ENCODE measurements around the gene PI3. TPM values are rescaled to one million over a fixed set of nuclear protein-coding genes. Genes with fewer than 3 reads are reported as not detected.
"Not testable (repeated sequence)": the region's sequence is repeated elsewhere in the genome, so short reads cannot be mapped to it uniquely, and the experiment has no call there.

Gene PI3, protein sequence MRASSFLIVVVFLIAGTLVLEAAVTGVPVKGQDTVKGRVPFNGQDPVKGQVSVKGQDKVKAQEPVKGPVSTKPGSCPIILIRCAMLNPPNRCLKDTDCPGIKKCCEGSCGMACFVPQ
- not detected for total RNA-seq

DNA sequence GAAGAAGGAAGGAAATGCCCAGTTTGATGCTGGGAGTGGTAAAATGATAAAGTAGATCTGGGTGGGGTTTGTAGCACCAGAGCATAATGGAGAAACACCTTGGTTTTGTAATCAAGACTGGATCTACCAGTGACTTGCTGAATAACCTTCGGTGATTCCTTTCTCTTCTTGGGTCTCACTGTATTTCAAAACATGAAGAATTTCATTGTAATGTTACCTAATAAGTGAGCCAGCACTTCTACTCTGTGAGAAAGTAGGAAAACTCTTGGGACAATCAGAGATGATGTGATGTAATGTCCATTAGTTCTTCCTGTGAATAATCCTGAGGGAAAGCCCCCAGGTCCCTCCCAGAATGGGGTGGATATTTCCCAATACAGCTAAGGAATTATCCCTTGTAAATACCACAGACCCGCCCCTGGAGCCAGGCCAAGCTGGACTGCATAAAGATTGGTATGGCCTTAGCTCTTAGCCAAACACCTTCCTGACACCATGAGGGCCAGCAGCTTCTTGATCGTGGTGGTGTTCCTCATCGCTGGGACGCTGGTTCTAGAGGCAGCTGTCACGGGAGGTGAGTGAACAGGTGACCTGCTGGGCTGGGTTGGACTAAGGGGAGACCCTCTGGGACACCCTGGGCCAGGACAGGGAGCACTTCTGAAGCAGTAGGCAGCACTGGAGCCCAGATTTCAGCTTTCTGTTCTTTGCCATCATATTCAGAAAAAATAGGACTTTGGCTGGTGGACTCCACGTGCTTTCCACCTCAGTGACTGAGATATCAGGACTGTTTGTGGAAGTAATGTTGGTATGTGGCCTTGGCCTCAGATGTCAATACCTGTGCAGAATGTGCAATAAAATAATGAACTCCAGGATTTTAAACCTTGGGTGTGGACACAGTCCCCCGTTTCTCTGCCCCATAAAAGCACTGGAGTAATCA lies at the start of gene PI3:
PI3 (plus strand) TSS at position 469 of the 931 bp plus-strand sequence; CDS start at position 490, 21 bp downstream.
- Histone ChIP-seq H3K36me3 (no peaks in the 10 kb centered on the region), H3K27me3 (no peaks in the 10 kb centered on the region), H3K27ac (no peak within 1 kb of the TSS), H3K4me1 (no peaks in the 10 kb centered on the region), H3K9me3 (no peaks in the 10 kb centered on the region), H3K4me3 (no peak within 1 kb of the TSS)
- intact Hi-C loops (cut with DNase I; ENCODE audit: low total_unique reads), result no loop called here
- no peak for TF ChIP-seq CTCF (IDR thresholded peaks at IDR 0.05)
- TF ChIP-seq POLR2A (IDR thresholded peaks at IDR 0.05), result no peak
- DNase-seq, result no peak

GRCh38 chr20:45128099-45128498 lies 46.6 kb upstream of the PI3 start:
- intact Hi-C loops (cut with DNase I; ENCODE audit: low total_unique reads), result no loop called here
- Histone ChIP-seq H3K4me1 (no peaks in the 10 kb centered on the region), H3K4me3 (no peak overlapping the region), H3K27ac (no peak overlapping the region), H3K36me3 (no peaks in the 10 kb centered on the region), H3K27me3 (no peaks in the 10 kb centered on the region), H3K9me3 (no peaks in the 10 kb centered on the region)
- TF ChIP-seq POLR2A (IDR thresholded peaks at IDR 0.05) (no peak), CTCF (IDR thresholded peaks at IDR 0.05) (no peak)
- DNase-seq, result no peak

DNA sequence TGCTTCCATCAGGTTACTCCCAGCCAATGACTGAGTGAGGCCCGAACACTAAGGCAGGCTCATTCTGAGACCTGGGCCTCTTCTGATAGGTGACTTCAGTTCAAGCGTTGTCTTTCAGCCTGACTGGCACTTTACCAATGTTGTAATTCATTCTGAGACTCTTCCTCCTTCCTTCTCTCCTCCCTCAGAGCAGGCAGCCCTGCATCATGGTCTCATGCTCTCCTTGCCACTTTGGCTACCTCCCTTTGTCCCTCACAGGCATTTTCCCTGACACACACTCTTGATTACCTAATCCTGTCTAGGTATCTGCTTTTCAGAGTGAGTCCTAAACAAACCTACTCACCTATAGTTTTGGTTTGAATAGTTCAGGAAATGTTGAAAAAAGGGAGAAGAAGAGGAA lies 37.8 kb upstream of the PI3 start:
- TF ChIP-seq CTCF (IDR thresholded peaks at IDR 0.05) (no peak), POLR2A (IDR thresholded peaks at IDR 0.05) (no peak)
- H3K27me3 ChIP-seq, result no peaks in the 10 kb centered on the region
- no peaks in the 10 kb centered on the region for H3K36me3 ChIP-seq
- no peaks in the 10 kb centered on the region for H3K4me1 ChIP-seq
- no peak overlapping the region for H3K27ac ChIP-seq
- H3K4me3 ChIP-seq, result no peak overlapping the region
- intact Hi-C loops (cut with DNase I; ENCODE audit: low total_unique reads), result no loop called here
- no peak for DNase-seq
- H3K9me3 ChIP-seq, result no peaks in the 10 kb centered on the region

DNA sequence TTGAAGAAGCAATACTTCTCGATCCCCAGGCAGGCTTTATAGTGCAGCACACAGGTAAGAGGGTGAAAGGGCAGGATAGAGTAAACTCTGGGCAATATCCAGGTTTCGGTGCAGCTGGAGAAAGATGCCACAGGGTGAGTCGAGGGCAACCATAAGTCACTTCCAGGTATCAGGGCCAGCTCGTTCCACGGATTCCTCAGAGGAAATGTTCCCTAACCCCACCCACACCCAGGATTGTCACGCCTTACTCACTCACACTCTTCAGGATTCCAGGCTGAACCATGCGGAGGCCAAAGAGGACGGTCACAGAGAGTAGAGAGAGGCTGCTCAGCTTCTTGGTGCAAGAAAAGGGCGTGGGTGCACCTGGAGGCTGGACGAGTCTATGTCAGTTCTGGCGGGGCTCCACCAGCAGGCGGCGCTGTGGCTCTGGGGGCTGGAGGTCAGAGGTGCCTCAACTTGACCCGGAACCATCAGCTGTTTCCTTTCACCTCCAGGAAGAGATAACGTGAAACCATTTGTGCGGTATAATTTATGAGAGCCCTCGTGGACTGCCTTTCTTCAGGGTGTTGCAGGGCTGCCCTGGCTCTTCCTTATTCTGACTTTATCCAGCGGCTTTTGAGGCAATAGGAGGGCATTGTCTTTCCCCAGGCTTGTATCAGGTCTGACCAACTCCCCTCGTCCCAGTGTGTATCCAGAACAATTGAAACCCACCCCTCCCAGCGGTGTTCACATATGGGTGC lies 36.0 kb upstream of the PI3 start:
- DNase-seq, result no peak

DNA sequence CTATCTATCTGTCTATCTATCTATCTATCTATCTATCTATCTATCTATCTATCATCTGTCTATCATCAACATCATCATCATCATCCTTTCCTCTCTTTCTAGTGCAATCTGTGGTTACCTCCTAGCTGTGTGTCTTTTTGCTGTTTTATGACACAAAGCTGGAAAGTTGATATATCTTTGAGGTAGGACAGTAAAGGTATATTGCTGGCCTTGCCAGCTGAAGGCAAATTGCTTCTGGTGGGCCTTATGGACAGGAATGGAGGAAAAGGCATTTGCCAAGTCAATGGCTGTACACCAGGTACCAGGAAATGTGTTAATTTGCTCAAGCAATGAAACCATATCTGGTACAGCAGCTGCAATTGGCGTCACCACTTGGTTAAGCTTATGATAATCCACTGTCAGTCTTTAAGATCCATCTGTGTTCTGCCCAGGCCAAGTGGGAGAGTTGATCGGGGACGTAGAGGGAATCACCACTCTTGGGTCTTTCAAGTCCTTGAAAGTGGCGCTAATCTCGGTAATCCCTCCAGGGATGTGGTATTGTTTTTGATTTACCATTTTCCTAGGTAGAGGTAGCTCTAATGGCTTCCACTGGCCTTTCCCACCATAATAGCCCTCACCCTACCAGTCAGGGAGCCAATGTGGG lies 34.8 kb upstream of the PI3 start:
- H3K27me3 ChIP-seq; H3K4me3 ChIP-seq; H3K36me3 ChIP-seq; H3K4me1 ChIP-seq; H3K27ac ChIP-seq; DNase-seq; H3K9me3 ChIP-seq; intact Hi-C loops (cut with DNase I; ENCODE audit: low total_unique reads): not testable (repeated sequence)

More for the DNA sequence above, 36.0 kb upstream of the PI3 start:
- TF ChIP-seq CTCF (IDR thresholded peaks at IDR 0.05) (peak in 1 of 4 experiments; percentile 16), POLR2A (IDR thresholded peaks at IDR 0.05) (no peak)
- Histone ChIP-seq H3K9me3 (no peaks in the 10 kb centered on the region), H3K36me3 (no peaks in the 10 kb centered on the region), H3K27ac (no peak overlapping the region), H3K4me1 (no peaks in the 10 kb centered on the region), H3K27me3 (no peaks in the 10 kb centered on the region), H3K4me3 (no peak overlapping the region)
- intact Hi-C loops (cut with DNase I; ENCODE audit: low total_unique reads), result no loop called here

All from uterus (tissue), 4 donors.